IPS-20b (cell line): ENCODE results near the gene ABCD2.
"Not testable (repeated sequence)": the region's sequence is repeated elsewhere in the genome, so short reads cannot be mapped to it uniquely, and the experiment has no call there.

Experiments
- H3K27ac ChIP-seq: one replicate; pipeline ENCODE4 v1.5.1; 2013; ENCODE audit warnings: low read length
- H3K27me3 ChIP-seq: 2 replicates; pipeline ENCODE4 v1.6.1; 2013; ENCODE audit warnings: mild to moderate bottlenecking, low read length, inconsistent platforms; ENCODE audit not compliant: insufficient read depth
- H3K36me3 ChIP-seq: 2 replicates; pipeline ENCODE4 v1.6.1; 2013; ENCODE audit warnings: low read depth, mild to moderate bottlenecking, inconsistent platforms, low read length, moderate library complexity; ENCODE audit not compliant: insufficient read depth
- H3K4me1 ChIP-seq: 2 replicates; pipeline ENCODE4 v1.6.1; 2013; ENCODE audit warnings: mild to moderate bottlenecking, control low read depth, inconsistent platforms, low read length, moderate library complexity; ENCODE audit not compliant: insufficient read depth
- H3K4me3 ChIP-seq: 2 replicates; pipeline ENCODE4 v1.5.1; 2013; ENCODE audit warnings: mild to moderate bottlenecking, low read length, inconsistent platforms
- H3K9ac ChIP-seq: 2 replicates; pipeline ENCODE4 v1.6.1; 2013; ENCODE audit warnings: low read depth, mild to moderate bottlenecking, inconsistent platforms, low read length, moderate library complexity
- H3K9me3 ChIP-seq: 2 replicates; pipeline ENCODE4 v1.6.1; 2013; ENCODE audit warnings: mild to moderate bottlenecking, low read depth, low read length, inconsistent platforms; ENCODE audit not compliant: insufficient read depth

Gene ABCD2

GRCh38 chr12:39623160-39623559 lies 3.6 kb upstream of the ABCD2 start:
- not testable (repeated sequence) for H3K9me3 ChIP-seq, H3K9ac ChIP-seq, H3K4me1 ChIP-seq, H3K36me3 ChIP-seq, H3K27ac ChIP-seq, H3K27me3 ChIP-seq, H3K4me3 ChIP-seq

- no peaks in the 10 kb centered on the region for H3K36me3 ChIP-seq
- no peaks in the 10 kb centered on the region for H3K9me3 ChIP-seq
- H3K9ac ChIP-seq, result no peak overlapping the region
- no peak overlapping the region for H3K27ac ChIP-seq
- H3K27me3 ChIP-seq, result peaks cover 6% of the 10 kb centered on the region; the same call in 1 of the 2 replicates
- no peaks in the 10 kb centered on the region for H3K4me1 ChIP-seq
- no peak overlapping the region for H3K4me3 ChIP-seq
Observed at GRCh38 chr12:39622306-39622705, 2.7 kb upstream of the ABCD2 start.

DNA sequence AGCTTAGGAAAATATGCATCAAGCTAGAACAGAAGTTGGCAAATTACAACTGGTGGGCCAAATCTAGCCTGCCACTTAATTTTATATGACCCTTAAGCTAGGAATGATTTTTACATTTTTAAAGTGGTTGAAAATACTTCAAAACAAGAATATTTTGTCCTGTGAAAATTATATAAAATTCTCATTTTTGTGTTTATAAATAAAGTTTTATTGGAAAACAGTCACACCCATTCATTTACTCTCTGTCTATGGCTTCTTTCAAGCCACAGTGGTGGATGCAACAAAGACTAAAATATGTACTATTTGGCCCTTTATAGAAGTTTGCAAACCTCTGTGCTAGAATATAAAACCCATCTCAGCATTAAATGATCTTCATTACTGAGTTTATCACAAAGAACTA lies 2.1 kb upstream of the ABCD2 start:
- Histone ChIP-seq H3K4me1 (no peaks in the 10 kb centered on the region), H3K9me3 (no peaks in the 10 kb centered on the region), H3K4me3 (no peak overlapping the region), H3K9ac (no peak overlapping the region), H3K27me3 (peaks cover 6% of the 10 kb centered on the region; the same call in 1 of the 2 replicates), H3K36me3 (no peaks in the 10 kb centered on the region), H3K27ac (no peak overlapping the region)

GRCh38 chr12:39620659-39621658 lies 1.4 kb upstream of the ABCD2 start:
- H3K4me1 ChIP-seq, result no peaks in the 10 kb centered on the region
- H3K27me3 ChIP-seq, result peaks cover 6% of the 10 kb centered on the region; the same call in 1 of the 2 replicates
- H3K36me3 ChIP-seq, result no peaks in the 10 kb centered on the region
- H3K9me3 ChIP-seq, result no peaks in the 10 kb centered on the region
- no peak overlapping the region for H3K27ac ChIP-seq
- peak overlapping the region; percentile 13; the same call in 1 of the 2 replicates for H3K9ac ChIP-seq
- H3K4me3 ChIP-seq, result peak overlapping the region; percentile 70

- H3K36me3 ChIP-seq, result no peaks in the 10 kb centered on the region
- no peaks in the 10 kb centered on the region for H3K9me3 ChIP-seq
- H3K27me3 ChIP-seq, result peaks cover 6% of the 10 kb centered on the region; the same call in 1 of the 2 replicates
- no peak overlapping the region for H3K27ac ChIP-seq
- no peaks in the 10 kb centered on the region for H3K4me1 ChIP-seq
- peak overlapping the region; percentile 70 for H3K4me3 ChIP-seq
- no peak overlapping the region; the same call in 1 of the 2 replicates for H3K9ac ChIP-seq
Observed at GRCh38 chr12:39619316-39619659, 315 bp downstream of the ABCD2 start.

DNA sequence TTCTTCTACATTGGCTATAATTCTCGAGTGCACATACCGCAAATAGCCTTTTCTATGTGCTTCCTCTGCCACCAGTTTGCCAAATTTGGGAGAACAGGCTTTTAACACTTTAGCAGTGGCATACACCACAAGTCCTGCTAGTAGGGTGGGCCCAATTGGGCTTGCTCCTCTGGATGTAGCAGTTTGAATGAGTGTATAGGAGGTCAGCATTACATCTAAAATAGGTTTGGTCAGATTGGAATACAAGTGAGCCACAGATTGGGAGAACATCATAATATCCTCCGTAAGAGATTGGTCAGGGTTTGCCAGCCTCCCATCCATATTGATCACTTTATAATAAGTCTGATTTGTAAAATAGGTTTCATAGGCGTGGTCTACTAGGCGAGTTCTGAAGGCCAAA lies 902 bp downstream of the ABCD2 start:
- no peak overlapping the region for H3K9ac ChIP-seq
- H3K4me3 ChIP-seq, result no peak overlapping the region
- peaks cover 6% of the 10 kb centered on the region; the same call in 1 of the 2 replicates for H3K27me3 ChIP-seq
- no peak overlapping the region for H3K27ac ChIP-seq
- H3K9me3 ChIP-seq, result no peaks in the 10 kb centered on the region
- H3K4me1 ChIP-seq, result no peaks in the 10 kb centered on the region
- no peaks in the 10 kb centered on the region for H3K36me3 ChIP-seq

- H3K9me3 ChIP-seq, result no peaks in the 10 kb centered on the region
- no peaks in the 10 kb centered on the region for H3K4me1 ChIP-seq
- peaks cover 6% of the 10 kb centered on the region; the same call in 1 of the 2 replicates for H3K27me3 ChIP-seq
- no peaks in the 10 kb centered on the region for H3K36me3 ChIP-seq
- H3K27ac ChIP-seq, result no peak overlapping the region
- no peak overlapping the region for H3K9ac ChIP-seq
- no peak overlapping the region for H3K4me3 ChIP-seq
Observed at GRCh38 chr12:39617887-39618286, 1.7 kb downstream of the ABCD2 start.

DNA sequence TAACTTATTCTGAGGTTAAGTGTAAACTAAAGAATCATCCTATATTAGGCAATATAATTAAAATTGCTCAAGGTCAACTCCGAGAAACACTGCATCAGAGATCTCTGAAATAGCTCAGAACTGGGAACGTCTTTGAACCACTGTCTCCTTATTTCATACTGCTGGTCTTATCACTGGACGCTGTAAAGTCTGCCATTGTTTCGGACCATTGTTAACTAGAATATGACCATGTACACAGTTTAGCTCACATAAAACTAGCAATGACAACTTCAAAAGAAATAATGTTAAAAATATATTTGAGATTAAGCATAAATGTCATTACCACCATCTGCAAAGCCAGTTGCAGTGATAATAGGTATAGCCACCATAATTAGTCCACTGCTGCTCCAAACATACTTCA lies 2.9 kb downstream of the ABCD2 start:
- H3K4me1 ChIP-seq, result no peaks in the 10 kb centered on the region
- H3K27me3 ChIP-seq, result peaks cover 6% of the 10 kb centered on the region; the same call in 1 of the 2 replicates
- H3K36me3 ChIP-seq, result no peaks in the 10 kb centered on the region
- no peak overlapping the region for H3K4me3 ChIP-seq
- H3K9me3 ChIP-seq, result no peaks in the 10 kb centered on the region
- H3K27ac ChIP-seq, result no peak overlapping the region
- no peak overlapping the region for H3K9ac ChIP-seq

DNA sequence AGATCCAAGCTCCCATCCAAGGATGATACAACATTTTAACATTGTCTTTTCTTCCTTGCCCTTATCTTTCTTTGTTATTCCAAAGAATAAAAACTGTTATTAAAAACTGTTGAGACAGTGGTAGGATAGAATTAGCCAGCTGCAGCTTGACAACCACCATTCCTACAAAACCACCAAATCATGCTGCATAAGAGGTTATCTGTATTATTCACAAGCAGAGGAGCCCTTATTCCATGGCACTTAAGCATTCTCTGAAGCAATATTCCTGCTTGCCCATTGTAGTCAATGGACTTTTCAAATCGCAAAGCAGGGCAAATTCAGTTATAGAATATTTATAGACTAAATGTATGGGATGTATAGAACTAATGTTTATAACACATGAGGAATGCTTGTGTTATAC lies 3.4 kb downstream of the ABCD2 start:
- no peak overlapping the region for H3K4me3 ChIP-seq
- no peak overlapping the region for H3K27ac ChIP-seq
- H3K36me3 ChIP-seq, result no peaks in the 10 kb centered on the region
- no peaks in the 10 kb centered on the region for H3K9me3 ChIP-seq
- no peaks in the 10 kb centered on the region for H3K4me1 ChIP-seq
- peaks cover 6% of the 10 kb centered on the region; the same call in 1 of the 2 replicates for H3K27me3 ChIP-seq
- no peak overlapping the region for H3K9ac ChIP-seq

DNA sequence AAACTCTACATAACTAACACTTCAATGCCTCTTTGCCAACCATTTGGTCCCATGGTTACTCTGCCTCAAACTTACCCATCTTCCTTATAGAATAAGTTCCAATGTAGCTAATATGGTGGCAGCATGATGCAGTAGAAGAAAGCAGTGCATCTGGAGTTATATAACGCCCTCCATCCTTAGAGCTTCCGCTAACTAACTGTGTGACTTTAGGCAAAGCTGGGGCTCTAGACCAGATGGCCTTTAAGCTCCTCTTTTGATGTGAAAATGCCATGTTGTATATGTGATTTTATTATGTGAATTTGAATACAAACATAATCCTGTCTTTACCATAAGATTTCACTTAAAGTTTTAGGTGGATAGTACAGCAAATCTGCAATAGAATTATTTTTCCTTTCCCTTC lies 6.1 kb downstream of the ABCD2 start:
- no peak overlapping the region for H3K4me3 ChIP-seq
- H3K4me1 ChIP-seq, result no peaks in the 10 kb centered on the region
- H3K9me3 ChIP-seq, result no peaks in the 10 kb centered on the region
- no peaks in the 10 kb centered on the region for H3K36me3 ChIP-seq
- no peak overlapping the region for H3K27ac ChIP-seq
- H3K9ac ChIP-seq, result no peak overlapping the region
- H3K27me3 ChIP-seq, result peaks cover under 1% of the 10 kb centered on the region; the same call in 1 of the 2 replicates

DNA sequence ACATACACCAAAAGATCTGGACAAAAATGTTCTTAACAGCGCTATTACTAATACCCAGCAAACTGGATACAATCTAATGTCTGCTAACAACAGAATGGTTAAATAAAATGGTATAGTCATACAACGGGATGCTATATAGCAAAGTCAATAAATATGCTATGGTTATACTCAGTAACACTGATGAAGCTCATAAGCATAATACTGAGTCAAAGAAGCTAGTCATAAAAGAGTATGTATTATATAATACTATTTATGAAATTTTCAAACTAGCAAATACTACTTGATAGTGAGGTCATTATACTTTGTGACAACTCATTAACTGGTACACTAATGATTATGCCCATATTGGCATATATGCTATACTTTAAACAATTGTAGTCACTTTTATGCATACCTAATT lies 7.4 kb downstream of the ABCD2 start:
- H3K9me3 ChIP-seq, result no peaks in the 10 kb centered on the region
- no peak overlapping the region for H3K9ac ChIP-seq
- H3K36me3 ChIP-seq, result no peaks in the 10 kb centered on the region
- H3K4me3 ChIP-seq, result no peak overlapping the region
- H3K27ac ChIP-seq, result no peak overlapping the region
- H3K4me1 ChIP-seq, result no peaks in the 10 kb centered on the region
- no peaks in the 10 kb centered on the region for H3K27me3 ChIP-seq

DNA sequence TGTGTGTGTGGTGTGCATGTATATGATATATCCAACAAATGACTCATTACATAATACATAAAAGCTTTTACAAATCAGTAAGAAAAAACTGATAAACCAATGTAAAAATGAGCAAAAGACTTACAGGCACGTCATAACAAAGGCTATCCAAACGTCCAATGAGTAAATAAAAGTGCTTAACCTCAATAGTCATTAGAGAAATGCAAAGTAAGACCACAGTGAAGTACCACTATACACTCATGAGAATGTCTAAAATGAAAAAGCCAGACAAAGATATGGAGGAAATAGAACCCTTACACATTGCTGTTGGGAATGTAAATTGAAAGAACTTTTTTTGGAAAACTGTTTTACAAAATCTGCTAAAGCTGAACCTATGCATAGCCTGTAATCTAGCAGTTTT lies 7.8 kb downstream of the ABCD2 start:
- Histone ChIP-seq H3K4me3 (no peak overlapping the region), H3K27ac (no peak overlapping the region), H3K9me3 (no peaks in the 10 kb centered on the region), H3K27me3 (no peaks in the 10 kb centered on the region), H3K9ac (no peak overlapping the region), H3K4me1 (no peaks in the 10 kb centered on the region), H3K36me3 (no peaks in the 10 kb centered on the region)
